ENCODE data around the gene KLHL18.

KLHL18 gene

DNA sequence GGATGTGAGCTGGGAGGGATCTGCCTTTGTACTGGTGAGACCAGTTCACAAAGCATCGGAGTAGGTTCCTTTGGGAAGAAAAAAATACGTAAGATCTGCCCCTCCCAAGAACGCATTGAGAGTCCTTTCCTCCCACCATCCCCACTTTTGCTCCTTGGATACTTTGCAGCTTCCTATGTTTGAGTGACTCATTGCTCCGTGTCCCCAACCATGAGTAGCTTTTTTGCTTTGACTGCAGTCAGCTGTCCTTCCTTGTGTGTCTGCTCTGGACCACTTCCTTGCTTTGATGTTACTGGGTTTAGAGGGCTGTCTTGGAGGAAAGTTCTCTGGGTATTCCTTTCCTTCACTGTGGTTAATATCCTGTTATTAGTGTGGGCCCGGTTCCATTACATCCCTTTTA lies 54.9 kb downstream of the KLHL18 start:
- no peaks in the 10 kb centered on the region for H3K4me1 ChIP-seq (ENCODE audit: control insufficient read depth, insufficient read depth, low read length)
- no peak overlapping the region for H3K27ac ChIP-seq (ENCODE audit: insufficient read depth, low read depth, low read length, poor library complexity, severe bottlenecking)
- no peaks in the 10 kb centered on the region for H3K27me3 ChIP-seq (ENCODE audit: control insufficient read depth, insufficient read depth, low read length, poor library complexity, severe bottlenecking)
- no peak overlapping the region for H3K4me3 ChIP-seq (ENCODE audit: insufficient read depth, low read depth, low read length)
- H3K36me3 ChIP-seq (ENCODE audit: control insufficient read depth, insufficient read depth, low read length), result peaks cover 32% of the 10 kb centered on the region
- no peaks in the 10 kb centered on the region for H3K9me3 ChIP-seq (ENCODE audit: control insufficient read depth, low read length)
- WGBS, 2 experiments, result 94 to 98% methylated on average over 5 of the region's 5 CpGs

DNA sequence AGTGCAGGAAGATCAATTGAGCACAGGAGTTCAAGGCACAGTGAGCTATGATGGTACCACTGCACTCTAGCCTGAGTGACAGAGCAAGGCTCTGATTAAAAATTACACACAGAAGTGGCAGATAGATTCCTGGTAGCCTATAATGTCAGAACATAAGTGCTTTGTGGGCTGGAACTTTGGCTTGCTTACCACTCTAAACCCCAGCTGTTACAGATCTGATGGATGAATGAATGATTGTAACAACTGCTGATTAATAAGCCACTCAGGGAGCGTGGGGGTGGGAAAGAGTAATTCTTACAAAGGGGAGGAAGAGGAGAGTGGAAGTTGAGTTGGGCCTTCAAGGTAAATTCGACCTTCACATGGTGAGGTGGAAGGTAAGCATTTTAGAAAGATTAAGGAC lies 57.2 kb downstream of the KLHL18 start:
- no peaks in the 10 kb centered on the region for H3K4me1 ChIP-seq (ENCODE audit: control insufficient read depth, insufficient read depth, low read length)
- no peaks in the 10 kb centered on the region for H3K27me3 ChIP-seq (ENCODE audit: control insufficient read depth, insufficient read depth, low read length, poor library complexity, severe bottlenecking)
- H3K4me3 ChIP-seq (ENCODE audit: insufficient read depth, low read depth, low read length), result no peak overlapping the region
- no peaks in the 10 kb centered on the region for H3K9me3 ChIP-seq (ENCODE audit: control insufficient read depth, low read length)
- peaks cover 30% of the 10 kb centered on the region for H3K36me3 ChIP-seq (ENCODE audit: control insufficient read depth, insufficient read depth, low read length)
- no peak overlapping the region for H3K27ac ChIP-seq (ENCODE audit: insufficient read depth, low read depth, low read length, poor library complexity, severe bottlenecking)
- 94% methylated on average over 2 of the region's 2 CpGs for WGBS, 2 experiments

DNA sequence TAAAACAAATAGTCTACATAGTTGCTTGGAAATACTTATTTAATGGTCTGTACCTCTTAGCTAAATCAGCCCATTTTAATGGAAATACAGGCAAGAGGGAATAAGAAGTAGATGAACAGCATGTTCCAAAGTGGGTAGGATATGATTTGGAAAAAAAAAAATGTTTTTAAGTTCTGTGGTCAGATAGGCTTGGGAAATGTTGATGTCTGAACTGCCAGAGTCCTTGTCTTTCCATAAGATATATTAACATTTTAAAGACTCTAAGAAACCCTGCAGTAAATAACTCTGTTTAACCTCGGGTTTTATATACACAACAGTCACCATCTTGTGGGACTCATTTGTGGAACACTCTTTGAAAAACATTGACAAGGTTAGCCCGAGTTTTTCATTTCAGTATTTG lies 58.1 kb downstream of the KLHL18 start:
- no peaks in the 10 kb centered on the region for H3K9me3 ChIP-seq (ENCODE audit: control insufficient read depth, low read length)
- H3K4me3 ChIP-seq (ENCODE audit: insufficient read depth, low read depth, low read length), result no peak overlapping the region
- no peaks in the 10 kb centered on the region for H3K4me1 ChIP-seq (ENCODE audit: control insufficient read depth, insufficient read depth, low read length)
- H3K27me3 ChIP-seq (ENCODE audit: control insufficient read depth, insufficient read depth, low read length, poor library complexity, severe bottlenecking), result no peaks in the 10 kb centered on the region
- H3K36me3 ChIP-seq (ENCODE audit: control insufficient read depth, insufficient read depth, low read length), result peaks cover 32% of the 10 kb centered on the region
- WGBS, 2 experiments, result 86 to 97% methylated on average over 1 to 2 of the region's 2 CpGs
- H3K27ac ChIP-seq (ENCODE audit: insufficient read depth, low read depth, low read length, poor library complexity, severe bottlenecking), result no peak overlapping the region

DNA sequence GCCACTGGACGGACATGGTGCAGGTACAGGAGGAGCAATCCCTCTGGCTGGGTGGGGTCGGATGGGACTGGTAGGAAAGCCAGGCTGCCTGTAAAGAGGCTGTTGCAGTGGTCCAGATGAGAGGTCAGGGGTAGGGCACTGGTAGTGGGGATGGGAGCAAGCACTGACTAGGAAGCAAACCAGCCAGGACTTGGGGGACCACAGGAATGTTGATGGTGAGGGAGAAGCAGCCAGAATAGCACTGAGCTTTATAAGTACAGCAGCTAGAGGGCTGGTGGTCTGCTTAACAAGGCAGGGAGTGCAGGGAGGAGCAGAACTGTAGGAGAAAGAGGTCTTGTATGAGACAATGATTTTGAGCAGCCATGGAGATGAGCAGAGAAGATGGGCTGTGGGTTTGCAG lies 59.4 kb downstream of the KLHL18 start:
- Histone ChIP-seq H3K4me3 (ENCODE audit: insufficient read depth, low read depth, low read length) (no peak overlapping the region), H3K36me3 (ENCODE audit: control insufficient read depth, insufficient read depth, low read length) (peaks cover 21% of the 10 kb centered on the region), H3K27ac (ENCODE audit: insufficient read depth, low read depth, low read length, poor library complexity, severe bottlenecking) (no peak overlapping the region), H3K4me1 (ENCODE audit: control insufficient read depth, insufficient read depth, low read length) (no peaks in the 10 kb centered on the region), H3K27me3 (ENCODE audit: control insufficient read depth, insufficient read depth, low read length, poor library complexity, severe bottlenecking) (no peaks in the 10 kb centered on the region), H3K9me3 (ENCODE audit: control insufficient read depth, low read length) (no peaks in the 10 kb centered on the region)
- 94 to 95% methylated on average over 2 of the region's 2 CpGs for WGBS, 2 experiments

DNA sequence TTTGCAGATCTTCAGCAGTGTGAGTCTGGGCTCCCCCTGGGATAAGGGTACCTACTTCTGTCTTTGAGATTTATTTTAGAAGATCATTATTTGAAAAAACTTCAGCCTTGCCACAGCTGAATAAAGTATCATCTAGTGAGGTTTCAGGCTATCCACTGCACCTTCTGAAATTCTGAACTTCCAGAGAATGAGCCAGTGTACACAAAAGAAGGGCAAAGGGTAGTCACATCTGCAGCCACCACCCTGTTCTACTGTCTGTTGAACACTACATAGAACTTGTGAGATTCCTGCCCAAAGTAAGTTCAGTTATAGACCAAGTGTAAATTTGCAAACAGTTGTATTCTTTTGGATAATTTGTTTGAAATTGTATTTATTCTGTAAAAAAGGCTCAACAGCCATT lies 60.1 kb downstream of the KLHL18 start:
- H3K36me3 ChIP-seq (ENCODE audit: control insufficient read depth, insufficient read depth, low read length), result peaks cover 15% of the 10 kb centered on the region
- no peak overlapping the region for H3K27ac ChIP-seq (ENCODE audit: insufficient read depth, low read depth, low read length, poor library complexity, severe bottlenecking)
- no peaks in the 10 kb centered on the region for H3K4me1 ChIP-seq (ENCODE audit: control insufficient read depth, insufficient read depth, low read length)
- no peaks in the 10 kb centered on the region for H3K27me3 ChIP-seq (ENCODE audit: control insufficient read depth, insufficient read depth, low read length, poor library complexity, severe bottlenecking)
- no peaks in the 10 kb centered on the region for H3K9me3 ChIP-seq (ENCODE audit: control insufficient read depth, low read length)
- H3K4me3 ChIP-seq (ENCODE audit: insufficient read depth, low read depth, low read length), result no peak overlapping the region

DNA sequence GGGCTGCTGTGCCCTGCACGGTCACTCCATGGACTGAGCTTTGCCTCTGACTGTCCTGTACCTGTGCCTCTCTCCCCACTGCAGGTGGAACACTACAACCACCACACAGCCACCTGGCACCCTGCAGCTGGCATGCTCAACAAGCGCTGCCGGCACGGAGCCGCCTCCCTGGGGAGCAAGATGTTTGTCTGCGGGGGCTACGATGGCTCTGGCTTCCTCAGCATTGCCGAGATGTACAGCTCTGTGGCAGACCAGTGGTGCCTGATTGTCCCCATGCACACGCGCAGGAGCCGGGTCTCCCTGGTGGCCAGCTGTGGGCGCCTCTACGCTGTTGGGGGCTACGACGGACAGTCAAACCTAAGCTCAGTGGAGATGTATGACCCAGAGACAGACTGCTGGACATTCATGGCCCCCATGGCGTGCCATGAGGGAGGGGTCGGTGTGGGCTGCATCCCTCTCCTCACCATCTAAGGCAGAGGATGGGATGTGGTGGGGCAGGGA lies 60.8 kb downstream of the KLHL18 start:
- H3K4me1 ChIP-seq (ENCODE audit: control insufficient read depth, insufficient read depth, low read length), result no peaks in the 10 kb centered on the region
- no peak overlapping the region for H3K4me3 ChIP-seq (ENCODE audit: insufficient read depth, low read depth, low read length)
- H3K36me3 ChIP-seq (ENCODE audit: control insufficient read depth, insufficient read depth, low read length), result peaks cover 15% of the 10 kb centered on the region
- 96 to 97% methylated on average over 17 of the region's 17 CpGs for WGBS, 2 experiments
- H3K27me3 ChIP-seq (ENCODE audit: control insufficient read depth, insufficient read depth, low read length, poor library complexity, severe bottlenecking), result no peaks in the 10 kb centered on the region
- H3K27ac ChIP-seq (ENCODE audit: insufficient read depth, low read depth, low read length, poor library complexity, severe bottlenecking), result no peak overlapping the region
- no peaks in the 10 kb centered on the region for H3K9me3 ChIP-seq (ENCODE audit: control insufficient read depth, low read length)

DNA sequence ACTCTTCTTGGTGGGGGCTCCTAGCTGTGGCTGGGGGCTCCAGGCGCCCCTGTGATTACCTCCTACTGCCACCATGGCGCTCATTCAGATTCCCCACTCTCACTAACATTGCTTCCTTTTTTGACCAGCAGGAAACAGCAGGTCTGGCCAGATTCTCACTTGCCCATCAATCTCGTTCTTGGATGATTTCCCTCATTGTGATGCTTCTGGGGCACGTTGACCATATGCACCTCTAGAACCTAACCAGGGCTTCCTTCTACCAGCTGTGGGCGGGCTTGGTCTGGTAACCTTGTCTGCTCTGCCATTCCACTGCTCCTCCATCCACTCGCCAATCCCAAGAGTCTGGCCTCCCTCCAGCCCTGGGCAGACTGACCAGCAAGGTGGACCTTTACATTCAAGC lies 62.2 kb downstream of the KLHL18 start:
- H3K27me3 ChIP-seq (ENCODE audit: control insufficient read depth, insufficient read depth, low read length, poor library complexity, severe bottlenecking), result no peaks in the 10 kb centered on the region
- H3K4me3 ChIP-seq (ENCODE audit: insufficient read depth, low read depth, low read length), result no peak overlapping the region
- 92 to 95% methylated on average over 6 of the region's 6 CpGs for WGBS, 2 experiments
- H3K4me1 ChIP-seq (ENCODE audit: control insufficient read depth, insufficient read depth, low read length), result no peaks in the 10 kb centered on the region
- no peak overlapping the region for H3K27ac ChIP-seq (ENCODE audit: insufficient read depth, low read depth, low read length, poor library complexity, severe bottlenecking)
- peaks cover 15% of the 10 kb centered on the region for H3K36me3 ChIP-seq (ENCODE audit: control insufficient read depth, insufficient read depth, low read length)
- no peaks in the 10 kb centered on the region for H3K9me3 ChIP-seq (ENCODE audit: control insufficient read depth, low read length)

DNA sequence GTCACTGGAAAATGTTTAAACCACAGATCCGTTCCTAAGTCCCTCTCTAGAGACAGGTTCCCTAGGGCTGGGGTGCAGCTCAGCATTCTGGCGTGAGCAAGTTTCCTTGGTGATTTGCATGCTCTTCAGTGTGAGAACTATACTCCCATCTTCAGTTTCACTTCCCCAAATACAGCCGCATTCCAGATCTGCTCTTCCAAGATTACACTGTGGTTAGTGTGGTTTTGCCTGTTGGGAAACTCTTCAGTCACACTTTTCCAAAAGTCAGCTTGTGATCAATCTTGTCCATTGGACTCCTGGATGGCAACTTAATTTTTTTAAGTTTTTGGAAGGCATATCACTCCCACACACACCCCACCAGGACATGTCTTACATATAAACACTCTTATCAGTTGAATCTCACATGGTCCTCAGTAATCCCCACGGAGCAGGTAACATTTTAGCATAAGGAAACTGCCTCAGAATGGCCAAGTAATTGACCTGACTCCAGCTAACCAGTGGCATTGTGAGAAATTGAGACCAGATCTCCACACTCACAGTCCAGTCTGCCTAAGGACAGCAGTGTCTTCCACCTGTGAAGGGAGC lies 64.6 kb downstream of the KLHL18 start:
- Histone ChIP-seq H3K27ac (ENCODE audit: insufficient read depth, low read depth, low read length, poor library complexity, severe bottlenecking) (no peak overlapping the region), H3K36me3 (ENCODE audit: control insufficient read depth, insufficient read depth, low read length) (peaks cover 11% of the 10 kb centered on the region)
- 87 to 90% methylated on average over 3 to 4 of the region's 4 CpGs for WGBS, 2 experiments

DNA sequence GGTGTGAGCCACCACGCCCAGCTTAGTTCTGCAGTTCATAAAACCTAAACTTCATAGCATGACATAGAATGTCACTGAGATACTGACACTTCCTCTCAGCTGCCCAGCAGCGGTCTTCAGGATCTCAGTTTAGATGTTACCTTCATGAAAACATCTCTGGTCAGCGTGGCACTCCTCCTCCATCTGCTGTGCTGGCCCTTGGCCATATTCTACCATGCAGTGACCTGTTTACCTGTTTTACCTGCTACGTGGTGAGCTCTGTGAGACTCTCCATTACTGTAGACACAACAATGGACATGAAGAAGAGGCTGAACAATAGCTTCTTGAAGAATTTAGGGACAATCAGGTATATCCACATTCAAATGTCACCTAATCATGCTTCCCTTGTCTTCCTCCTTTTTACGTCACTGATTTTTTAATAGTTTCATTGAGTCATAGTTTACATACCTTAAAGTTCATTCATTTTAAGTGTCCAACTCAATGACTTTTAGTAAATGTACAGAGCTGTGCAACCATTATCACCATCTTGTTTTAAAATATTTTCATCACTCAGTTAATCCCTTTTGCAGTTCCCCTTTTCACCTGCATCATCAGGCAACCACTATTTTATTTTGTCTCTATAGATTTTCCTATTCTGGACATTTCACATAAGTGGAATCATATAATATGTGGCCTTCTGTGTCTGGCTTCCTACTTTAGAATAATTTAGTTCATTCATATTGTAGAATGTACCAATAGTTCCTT lies 65.8 kb downstream of the KLHL18 start:
- H3K36me3 ChIP-seq (ENCODE audit: control insufficient read depth, insufficient read depth, low read length), result peaks cover 11% of the 10 kb centered on the region
- 93 to 96% methylated on average over 5 of the region's 5 CpGs for WGBS, 2 experiments

More for the DNA sequence above, 64.6 kb downstream of the KLHL18 start:
- no peaks in the 10 kb centered on the region for H3K27me3 ChIP-seq (ENCODE audit: control insufficient read depth, insufficient read depth, low read length, poor library complexity, severe bottlenecking)
- no peak overlapping the region for H3K4me3 ChIP-seq (ENCODE audit: insufficient read depth, low read depth, low read length)
- H3K9me3 ChIP-seq (ENCODE audit: control insufficient read depth, low read length), result no peaks in the 10 kb centered on the region
- no peaks in the 10 kb centered on the region for H3K4me1 ChIP-seq (ENCODE audit: control insufficient read depth, insufficient read depth, low read length)

DNA sequence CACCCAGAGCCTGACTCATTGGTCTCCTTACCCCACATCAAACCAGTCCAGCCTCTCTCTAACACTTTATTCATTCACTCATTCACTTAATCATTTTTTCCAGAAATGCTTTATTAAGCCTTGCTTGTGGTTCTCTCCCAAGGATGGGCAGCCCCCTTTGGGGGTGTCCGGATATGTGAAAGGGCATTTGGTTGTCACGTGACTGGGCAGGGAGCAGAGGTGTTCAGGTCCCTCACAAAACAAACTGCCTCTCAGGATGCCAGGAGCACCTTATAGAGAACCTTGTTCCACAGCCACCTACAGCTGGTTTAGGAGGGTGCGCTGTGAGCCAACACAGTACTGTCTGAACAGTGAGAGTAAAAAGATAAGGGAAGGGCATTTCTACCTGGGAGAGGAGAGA lies 72.3 kb downstream of the KLHL18 start:
- Histone ChIP-seq H3K4me1 (ENCODE audit: control insufficient read depth, insufficient read depth, low read length) (no peaks in the 10 kb centered on the region), H3K27me3 (ENCODE audit: control insufficient read depth, insufficient read depth, low read length, poor library complexity, severe bottlenecking) (no peaks in the 10 kb centered on the region), H3K36me3 (ENCODE audit: control insufficient read depth, insufficient read depth, low read length) (no peaks in the 10 kb centered on the region), H3K27ac (ENCODE audit: insufficient read depth, low read depth, low read length, poor library complexity, severe bottlenecking) (no peak overlapping the region), H3K9me3 (ENCODE audit: control insufficient read depth, low read length) (no peaks in the 10 kb centered on the region), H3K4me3 (ENCODE audit: insufficient read depth, low read depth, low read length) (no peak overlapping the region)
- WGBS, 2 experiments, result 91 to 97% methylated on average over 3 of the region's 3 CpGs

More for the DNA sequence above, 65.8 kb downstream of the KLHL18 start:
- Histone ChIP-seq H3K27ac (ENCODE audit: insufficient read depth, low read depth, low read length, poor library complexity, severe bottlenecking) (no peak overlapping the region), H3K9me3 (ENCODE audit: control insufficient read depth, low read length) (no peaks in the 10 kb centered on the region), H3K4me1 (ENCODE audit: control insufficient read depth, insufficient read depth, low read length) (no peaks in the 10 kb centered on the region), H3K4me3 (ENCODE audit: insufficient read depth, low read depth, low read length) (no peak overlapping the region), H3K27me3 (ENCODE audit: control insufficient read depth, insufficient read depth, low read length, poor library complexity, severe bottlenecking) (no peaks in the 10 kb centered on the region)

Data from ectodermal cell (in vitro differentiated cells).